HG02840 (cell line): ENCODE data around the gene ESR1.
"Not testable (repeated sequence)": the region's sequence is repeated elsewhere in the genome, so short reads cannot be mapped to it uniquely, and the experiment has no call there.

Experiments used
- ATAC-seq: cut with Tn5 transposase; IDR thresholded peaks from one replicate; pipeline ENCODE4 v1.9.1; 2021; ENCODE audit warnings: mild to moderate bottlenecking, moderate library complexity, moderate number of reproducible peaks; ENCODE audit not compliant: unreplicated experiment, low FRiP score

ESR1 gene

GRCh38 chr6:152118678-152119077 lies 311.2 kb downstream of the ESR1 start:
- ATAC-seq, result no peak

- ATAC-seq, result no peak
These were observed 312.3 kb downstream of the ESR1 start for GRCh38 chr6:152119831-152120230.

GRCh38 chr6:152121910-152122309 lies 314.4 kb downstream of the ESR1 start:
- ATAC-seq, result no peak

- no peak for ATAC-seq
These were observed 315.0 kb downstream of the ESR1 start for GRCh38 chr6:152122434-152122833.

- ATAC-seq, result no peak
These were observed 315.6 kb downstream of the ESR1 start for GRCh38 chr6:152123076-152123475.

- ATAC-seq, result no peak
These were observed 317.1 kb downstream of the ESR1 start for GRCh38 chr6:152124429-152125074.

GRCh38 chr6:152127432-152128165 lies 320.1 kb downstream of the ESR1 start:
- no peak for ATAC-seq

GRCh38 chr6:152129691-152130151 lies 322.2 kb downstream of the ESR1 start:
- no peak for ATAC-seq

- no peak for ATAC-seq
These were observed 323.0 kb downstream of the ESR1 start for GRCh38 chr6:152130441-152130840.

GRCh38 chr6:152135755-152136448 lies 328.4 kb downstream of the ESR1 start:
- ATAC-seq, result no peak

- ATAC-seq, result no peak
These were observed 329.0 kb downstream of the ESR1 start for GRCh38 chr6:152136449-152136825.

GRCh38 chr6:152138344-152138743 lies 330.9 kb downstream of the ESR1 start:
- ATAC-seq, result not testable (repeated sequence)

- ATAC-seq, result no peak
These were observed 334.6 kb downstream of the ESR1 start for GRCh38 chr6:152142105-152142504.

- ATAC-seq, result no peak
These were observed 335.9 kb downstream of the ESR1 start for GRCh38 chr6:152143359-152143758.

- ATAC-seq, result no peak
These were observed 338.9 kb downstream of the ESR1 start for GRCh38 chr6:152146385-152146784.

- no peak for ATAC-seq
These were observed 339.8 kb downstream of the ESR1 start for GRCh38 chr6:152147269-152147668.

GRCh38 chr6:152148412-152148811 lies 340.9 kb downstream of the ESR1 start:
- ATAC-seq, result no peak

GRCh38 chr6:152150196-152150595 lies 342.7 kb downstream of the ESR1 start:
- no peak for ATAC-seq

- no peak for ATAC-seq
These were observed 344.4 kb downstream of the ESR1 start for GRCh38 chr6:152151920-152152319.

- ATAC-seq, result no peak
These were observed 347.3 kb downstream of the ESR1 start for GRCh38 chr6:152154559-152155356.

- no peak for ATAC-seq
These were observed 348.3 kb downstream of the ESR1 start for GRCh38 chr6:152155792-152156191.
